ENCODE measurements around the gene SMTNL2. TPM values are rescaled to one million over a fixed set of nuclear protein-coding genes. Genes with fewer than 3 reads are reported as not detected.
A peak's percentile ranks its signal among the peaks of the same experiment; 100 is the strongest.

Gene SMTNL2
- total RNA-seq, 6 experiments from 2014 or later, result 0.12 to 0.25 (median 0.14) TPM; not detected in 3

GRCh38 chr17:4544951-4545216 lies 39.4 kb upstream of the SMTNL2 start:
- H3K4me1 ChIP-seq, result no peaks in the 10 kb centered on the region
- H3K27me3 ChIP-seq, result no peaks in the 10 kb centered on the region
- TF ChIP-seq, protein P1, sequence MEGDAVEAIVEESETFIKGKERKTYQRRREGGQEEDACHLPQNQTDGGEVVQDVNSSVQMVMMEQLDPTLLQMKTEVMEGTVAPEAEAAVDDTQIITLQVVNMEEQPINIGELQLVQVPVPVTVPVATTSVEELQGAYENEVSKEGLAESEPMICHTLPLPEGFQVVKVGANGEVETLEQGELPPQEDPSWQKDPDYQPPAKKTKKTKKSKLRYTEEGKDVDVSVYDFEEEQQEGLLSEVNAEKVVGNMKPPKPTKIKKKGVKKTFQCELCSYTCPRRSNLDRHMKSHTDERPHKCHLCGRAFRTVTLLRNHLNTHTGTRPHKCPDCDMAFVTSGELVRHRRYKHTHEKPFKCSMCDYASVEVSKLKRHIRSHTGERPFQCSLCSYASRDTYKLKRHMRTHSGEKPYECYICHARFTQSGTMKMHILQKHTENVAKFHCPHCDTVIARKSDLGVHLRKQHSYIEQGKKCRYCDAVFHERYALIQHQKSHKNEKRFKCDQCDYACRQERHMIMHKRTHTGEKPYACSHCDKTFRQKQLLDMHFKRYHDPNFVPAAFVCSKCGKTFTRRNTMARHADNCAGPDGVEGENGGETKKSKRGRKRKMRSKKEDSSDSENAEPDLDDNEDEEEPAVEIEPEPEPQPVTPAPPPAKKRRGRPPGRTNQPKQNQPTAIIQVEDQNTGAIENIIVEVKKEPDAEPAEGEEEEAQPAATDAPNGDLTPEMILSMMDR (IDR thresholded peaks at IDR 0.05), result no peak
- TF ChIP-seq POLR2A (IDR thresholded peaks at IDR 0.05), result no peak
- H3K36me3 ChIP-seq, result peaks cover 0 to 53% (median 16%) of the 10 kb centered on the region in 4 donors
- intact Hi-C loops (cut with DNase I), result loop anchor here in 1 of 2 donors (10.0 kb wide), 1 partner anchor 120 kb away; no protein-coding TSS in a partner anchor
- 94% methylated on average over 9 of the region's 18 CpGs for WGBS (ENCODE audit: insufficient coverage, low coverage, low lambda C conversion rate, missing lambda C conversion rate)
- no peak overlapping the region for H3K27ac ChIP-seq
- H3K9me3 ChIP-seq, result no peaks in the 10 kb centered on the region
- no peak overlapping the region for H3K4me3 ChIP-seq
- ATAC-seq (no peak), DNase-seq (no peak)

GRCh38 chr17:4545217-4545951 lies 38.9 kb upstream of the SMTNL2 start:
- peaks cover 0 to 50% (median 18%) of the 10 kb centered on the region in 4 donors for H3K36me3 ChIP-seq
- intact Hi-C loops (cut with DNase I), result loop anchor here in 1 of 2 donors (10.0 kb wide), 1 partner anchor 121 kb away; no protein-coding TSS in a partner anchor
- no peaks in the 10 kb centered on the region for H3K9me3 ChIP-seq
- no peaks in the 10 kb centered on the region for H3K4me1 ChIP-seq
- no peak overlapping the region for H3K27ac ChIP-seq
- 66% methylated on average over 5 of the region's 32 CpGs for WGBS (ENCODE audit: insufficient coverage, low coverage, low lambda C conversion rate, missing lambda C conversion rate)
- no peak overlapping the region for H3K4me3 ChIP-seq
- no peak for TF ChIP-seq POLR2A (IDR thresholded peaks at IDR 0.05)
- TF ChIP-seq, protein P1 (IDR thresholded peaks at IDR 0.05), result no peak
- no peaks in the 10 kb centered on the region for H3K27me3 ChIP-seq
- DNase-seq, result peak in 1 of 3 donors; percentile 48
- ATAC-seq, result no peak

DNA sequence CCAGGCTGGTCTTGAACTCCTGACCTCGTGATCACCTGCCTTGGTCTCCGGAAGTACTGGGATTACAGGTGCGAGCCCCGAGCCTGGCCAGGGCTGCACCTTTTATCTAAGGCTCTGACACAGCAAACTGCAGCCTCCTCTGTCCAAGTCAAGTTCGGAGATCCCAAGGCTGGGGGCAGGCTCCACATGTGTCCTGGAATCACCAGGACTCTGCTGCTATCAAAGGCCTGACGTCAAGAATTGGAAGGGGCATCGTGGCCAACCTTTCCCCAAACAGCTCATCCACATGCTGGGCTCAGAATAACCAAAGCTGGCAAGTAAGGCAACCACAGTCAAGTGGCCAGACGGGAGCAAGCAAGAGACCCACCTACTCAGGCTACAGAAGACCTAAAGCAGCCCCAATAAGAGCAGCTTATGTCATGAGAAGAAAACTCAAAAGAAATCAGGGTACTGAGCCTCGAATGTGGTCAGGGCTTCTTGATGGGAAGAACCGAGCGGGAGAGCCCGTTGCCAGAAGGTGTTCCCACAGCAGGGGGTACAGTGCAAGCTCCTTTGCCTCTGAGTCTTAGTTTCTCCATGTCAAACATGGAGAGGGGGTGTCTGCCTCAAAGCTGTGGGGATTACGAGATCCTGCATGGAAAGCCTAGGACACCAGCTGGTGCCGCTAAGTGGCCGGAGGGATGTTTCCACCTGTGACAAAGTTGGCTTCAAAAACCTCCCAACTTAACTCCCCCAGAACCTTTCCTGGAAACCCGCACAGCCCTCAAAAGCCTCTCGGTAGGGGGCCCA lies 37.0 kb upstream of the SMTNL2 start:
- WGBS (ENCODE audit: insufficient coverage, low coverage, low lambda C conversion rate, missing lambda C conversion rate), result 81% methylated on average over 7 of the region's 17 CpGs
- DNase-seq, result no peak
- intact Hi-C loops (cut with DNase I), result loop anchor here in 1 of 2 donors (10.0 kb wide), 1 partner anchor 123 kb away; no protein-coding TSS in a partner anchor
- Histone ChIP-seq H3K4me1 (no peaks in the 10 kb centered on the region), H3K36me3 (peaks cover 0 to 61% (median 19%) of the 10 kb centered on the region in 4 donors), H3K27me3 (no peaks in the 10 kb centered on the region), H3K4me3 (no peak overlapping the region), H3K27ac (no peak overlapping the region), H3K9me3 (no peaks in the 10 kb centered on the region)
- TF ChIP-seq, protein P1 (IDR thresholded peaks at IDR 0.05), result no peak
- TF ChIP-seq POLR2A (IDR thresholded peaks at IDR 0.05), result no peak
- no peak for ATAC-seq

GRCh38 chr17:4548061-4548461 lies 36.3 kb upstream of the SMTNL2 start:
- TF ChIP-seq, protein P1 (IDR thresholded peaks at IDR 0.05), result no peak
- no peak for TF ChIP-seq POLR2A (IDR thresholded peaks at IDR 0.05)
- H3K36me3 ChIP-seq, result peaks cover 0 to 61% (median 20%) of the 10 kb centered on the region in 4 donors
- no peak for ATAC-seq
- peak in 1 of 3 donors; percentile 45 for DNase-seq
- H3K9me3 ChIP-seq, result no peaks in the 10 kb centered on the region
- H3K4me1 ChIP-seq, result no peaks in the 10 kb centered on the region
- WGBS (ENCODE audit: insufficient coverage, low coverage, low lambda C conversion rate, missing lambda C conversion rate), result no CpG with 5 or more reads among the region's 18 CpGs
- H3K27ac ChIP-seq, result no peak overlapping the region
- H3K27me3 ChIP-seq, result no peaks in the 10 kb centered on the region
- no peak overlapping the region for H3K4me3 ChIP-seq
- intact Hi-C loops (cut with DNase I), result loop anchor here in 1 of 2 donors (10.0 kb wide), 1 partner anchor 123 kb away; no protein-coding TSS in a partner anchor

Measured in right lobe of liver (tissue), 6 donors.